ENCODE measurements around the gene FOXJ3.

FOXJ3 gene

DNA sequence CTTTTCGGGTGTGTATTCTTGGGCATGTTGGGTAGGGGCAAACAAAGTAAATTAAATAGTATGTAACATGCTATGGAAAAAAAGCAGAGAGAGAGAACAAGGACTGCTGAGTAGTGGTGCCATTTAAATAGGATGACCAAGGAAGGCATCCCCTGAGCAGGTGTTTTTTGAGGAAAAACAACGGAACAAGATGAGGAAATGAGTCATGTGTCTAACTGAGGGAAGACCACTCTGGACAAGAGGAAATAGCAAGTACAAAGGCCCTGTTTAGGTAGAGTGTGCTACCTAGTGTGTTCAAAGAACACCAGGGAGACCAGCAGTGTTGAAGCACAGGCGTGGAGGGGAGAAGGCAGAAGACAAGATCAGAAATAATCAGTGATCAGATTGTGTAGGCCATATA is 150.4 kb downstream of the FOXJ3 start:
- DNase-seq: no peak

GRCh38 chr1:42183957-42184268 is 151.1 kb downstream of the FOXJ3 start:
- no peak for DNase-seq

- DNase-seq: no peak
Observed at GRCh38 chr1:42183210-42183956, 151.7 kb downstream of the FOXJ3 start.

GRCh38 chr1:42181687-42182086 is 153.3 kb downstream of the FOXJ3 start:
- DNase-seq: no peak

DNA sequence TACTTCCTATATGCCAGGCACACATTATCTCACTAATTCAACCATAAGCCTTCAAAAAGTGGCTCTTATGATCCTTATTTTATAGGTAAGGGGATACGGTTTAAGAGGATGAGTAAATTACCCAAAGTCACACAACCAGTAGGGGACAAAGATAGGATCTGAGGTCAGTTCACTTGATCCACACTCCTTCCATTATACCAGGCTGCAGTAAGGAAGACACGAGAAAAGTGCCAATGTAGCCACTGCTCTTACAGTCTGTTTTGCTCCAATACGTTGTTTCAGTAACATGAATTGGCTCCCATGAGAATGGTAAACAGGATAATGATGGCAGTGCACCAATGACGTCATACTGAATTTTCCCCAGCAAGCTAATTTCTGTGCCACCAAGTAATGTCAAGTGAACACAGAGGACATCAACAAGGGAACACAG is 155.1 kb downstream of the FOXJ3 start:
- DNase-seq: no peak

DNA sequence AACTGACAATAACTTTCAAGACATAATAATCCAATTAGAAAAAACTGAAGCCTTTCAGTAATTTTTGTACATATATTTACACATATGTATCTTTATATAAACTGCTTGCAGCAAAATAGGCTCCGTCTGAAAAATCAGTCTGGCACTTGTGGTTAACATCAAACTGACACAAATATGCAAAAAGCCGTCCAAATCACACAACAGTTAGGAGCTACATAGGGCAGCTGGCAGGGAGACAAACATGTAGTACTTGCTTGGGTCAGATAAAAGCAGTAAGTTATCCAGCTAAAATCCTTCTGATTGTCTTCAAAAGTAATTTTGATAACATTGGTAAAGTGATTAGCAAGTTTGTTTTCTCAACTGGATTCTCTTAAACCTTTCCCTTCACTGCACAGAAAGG is 155.8 kb downstream of the FOXJ3 start:
- DNase-seq: no peak

DNA sequence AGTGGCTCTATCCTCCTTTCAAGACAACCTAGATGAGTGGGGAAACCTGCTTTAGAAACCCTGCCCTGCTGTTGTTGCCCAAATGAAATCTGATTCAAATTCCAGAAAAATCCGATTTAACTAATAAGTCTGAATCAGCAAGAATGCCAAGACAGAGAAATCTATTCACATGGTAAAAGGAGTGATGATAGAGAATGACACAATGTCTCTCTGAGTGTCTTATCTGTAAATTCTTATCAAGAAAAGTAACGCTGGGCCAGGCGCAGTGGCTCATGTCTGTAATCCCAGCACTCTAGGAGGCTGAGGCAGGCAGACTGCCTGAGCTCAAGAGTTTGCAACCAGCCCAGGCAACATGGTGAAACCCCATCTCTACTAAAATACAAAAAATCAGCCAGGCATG is 156.8 kb downstream of the FOXJ3 start:
- DNase-seq: no peak

- DNase-seq: no peak
Observed at GRCh38 chr1:42177541-42177981, 157.5 kb downstream of the FOXJ3 start.

GRCh38 chr1:42176902-42177519 is 158.0 kb downstream of the FOXJ3 start:
- DNase-seq: peak in 1 of 5 experiments; percentile 50

GRCh38 chr1:42175314-42176054 is 159.6 kb downstream of the FOXJ3 start:
- no peak for DNase-seq

DNA sequence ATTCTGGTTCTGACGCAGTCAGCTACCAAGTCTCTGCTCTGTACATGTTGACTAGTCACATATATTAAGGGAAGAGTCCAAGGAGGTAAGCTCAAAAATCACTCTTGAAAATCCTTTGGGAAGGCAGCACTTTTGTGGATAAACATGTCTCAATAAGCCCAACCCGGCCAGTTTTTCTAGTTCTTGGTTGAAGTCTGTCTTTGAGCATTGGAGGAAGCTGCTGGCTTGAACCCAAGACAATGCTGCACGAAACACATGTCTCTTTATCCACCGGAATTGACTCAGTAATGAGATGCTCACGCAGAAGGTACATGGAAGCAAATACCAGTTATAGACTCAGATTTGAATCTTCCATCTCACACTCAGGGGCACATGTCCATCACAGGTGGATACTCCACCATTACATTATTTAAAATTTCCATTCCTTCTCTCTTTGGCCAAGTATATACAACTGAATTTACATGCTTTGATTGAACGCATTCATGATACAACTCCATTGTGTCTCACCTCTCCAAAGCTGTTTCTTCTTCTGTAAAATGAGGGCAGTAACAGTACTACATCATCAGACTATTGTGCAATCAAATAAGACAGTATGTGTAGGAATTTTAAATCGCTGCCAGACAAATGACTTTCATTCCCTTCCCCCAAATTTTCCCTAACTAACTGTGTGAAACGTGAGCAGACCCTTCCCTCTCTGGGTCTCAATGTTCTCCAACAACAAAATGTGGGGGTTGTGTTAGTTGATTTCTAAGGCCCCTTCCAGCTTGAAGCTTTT is 160.9 kb downstream of the FOXJ3 start:
- no peak for DNase-seq

GRCh38 chr1:42173155-42173933 is 161.7 kb downstream of the FOXJ3 start:
- DNase-seq: peak; percentile 22 to 54 (median 51)

DNA sequence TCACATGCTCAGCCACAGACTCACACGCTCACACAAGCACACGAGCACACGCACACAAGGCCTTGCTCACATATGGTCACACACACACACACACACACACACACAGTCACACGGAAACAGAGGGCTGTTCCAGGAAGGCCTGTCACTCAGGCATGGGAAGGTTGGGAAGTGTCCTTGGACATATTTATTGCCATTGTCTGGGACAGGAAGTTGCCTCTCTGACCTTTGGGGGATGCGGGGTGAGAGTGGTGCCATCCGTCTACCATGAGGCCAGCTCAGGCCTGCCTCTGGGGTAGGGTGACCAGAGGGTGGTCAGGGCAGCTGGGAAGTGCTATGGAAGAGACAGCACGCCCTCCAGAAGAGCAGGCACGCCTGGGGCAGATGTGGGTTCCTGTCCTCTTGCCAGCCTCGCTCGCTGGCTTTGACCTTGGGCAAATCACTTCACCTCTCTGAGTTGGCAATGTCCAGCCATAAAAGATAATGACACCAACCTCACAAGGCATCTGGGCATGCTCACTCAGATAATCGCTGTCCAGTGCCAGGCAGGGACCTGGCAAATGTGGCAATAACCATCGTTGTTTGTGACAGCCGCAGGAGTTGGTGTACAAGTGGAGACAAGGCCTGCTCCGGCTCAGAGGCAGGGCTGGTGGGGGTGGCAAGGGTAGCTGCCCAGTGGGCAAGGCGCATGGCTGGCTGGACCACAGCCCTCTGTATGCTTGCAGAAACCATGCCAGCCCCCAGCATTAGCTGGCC is 162.5 kb downstream of the FOXJ3 start:
- no peak for DNase-seq

GRCh38 chr1:42171679-42172266 is 163.3 kb downstream of the FOXJ3 start:
- no peak for DNase-seq

DNA sequence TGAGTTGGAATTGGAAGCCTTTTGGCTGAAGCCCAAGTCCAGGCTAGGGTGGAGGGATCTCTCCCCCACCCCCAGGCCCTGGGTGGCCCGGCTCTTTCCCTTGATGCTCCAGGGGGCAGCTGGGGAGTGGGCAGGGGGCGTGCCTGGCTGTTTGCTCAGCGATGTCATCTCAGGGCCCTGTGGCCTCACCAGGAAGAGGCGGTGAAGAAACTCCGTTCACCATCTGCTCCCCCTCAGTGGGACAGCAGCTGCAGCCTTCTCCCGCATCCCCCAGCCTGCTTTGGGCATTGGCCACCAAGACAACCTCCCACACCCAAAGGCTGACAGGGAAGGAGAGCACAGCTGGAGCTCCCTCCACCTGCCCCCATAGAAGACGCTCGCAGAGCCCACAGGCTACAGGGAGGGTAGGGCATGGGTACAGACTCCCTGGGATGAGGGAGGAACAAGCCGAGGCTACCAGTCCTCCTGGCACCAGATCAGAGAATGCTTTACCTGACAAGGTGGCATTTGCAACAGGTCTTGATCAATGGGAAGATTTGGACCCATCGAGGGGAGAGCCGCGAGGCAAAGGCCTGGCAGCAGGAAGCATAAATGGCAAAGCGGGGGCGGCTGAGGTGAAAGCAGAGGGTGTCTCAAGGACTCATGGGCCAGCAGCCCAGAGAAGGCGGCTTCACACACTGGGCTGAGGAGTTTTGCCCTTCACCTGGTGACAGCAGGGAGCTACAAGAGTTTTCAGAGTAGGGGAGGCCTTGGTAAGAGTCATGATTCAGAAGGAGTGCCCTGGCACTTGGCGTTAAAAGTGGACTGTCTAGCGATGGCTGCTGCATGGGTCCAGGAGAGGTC is 164.0 kb downstream of the FOXJ3 start:
- no peak for DNase-seq

DNA sequence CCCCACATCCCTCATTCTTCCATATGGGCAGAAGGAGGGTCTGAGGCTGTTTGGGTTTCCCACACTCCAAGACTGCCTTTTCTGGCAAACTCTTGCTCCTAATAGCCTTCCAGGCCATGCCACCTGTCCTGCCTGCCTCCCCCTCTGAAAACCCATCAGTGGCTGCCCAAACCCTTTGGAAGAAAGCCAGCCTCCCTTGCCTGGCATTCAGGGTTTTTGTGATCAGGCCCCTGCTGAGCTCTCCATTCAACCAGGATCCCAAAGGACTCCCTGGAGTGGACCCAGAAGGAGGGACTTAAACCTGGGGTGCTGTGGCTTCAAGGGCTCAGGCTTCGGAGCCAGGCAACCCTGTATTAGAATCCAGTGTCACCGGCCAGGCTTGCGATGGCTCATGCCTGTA is 166.3 kb downstream of the FOXJ3 start:
- no peak for DNase-seq

GRCh38 chr1:42168391-42168670 is 166.7 kb downstream of the FOXJ3 start:
- no peak for DNase-seq

GRCh38 chr1:42167611-42168390 is 167.2 kb downstream of the FOXJ3 start:
- no peak for DNase-seq

DNA sequence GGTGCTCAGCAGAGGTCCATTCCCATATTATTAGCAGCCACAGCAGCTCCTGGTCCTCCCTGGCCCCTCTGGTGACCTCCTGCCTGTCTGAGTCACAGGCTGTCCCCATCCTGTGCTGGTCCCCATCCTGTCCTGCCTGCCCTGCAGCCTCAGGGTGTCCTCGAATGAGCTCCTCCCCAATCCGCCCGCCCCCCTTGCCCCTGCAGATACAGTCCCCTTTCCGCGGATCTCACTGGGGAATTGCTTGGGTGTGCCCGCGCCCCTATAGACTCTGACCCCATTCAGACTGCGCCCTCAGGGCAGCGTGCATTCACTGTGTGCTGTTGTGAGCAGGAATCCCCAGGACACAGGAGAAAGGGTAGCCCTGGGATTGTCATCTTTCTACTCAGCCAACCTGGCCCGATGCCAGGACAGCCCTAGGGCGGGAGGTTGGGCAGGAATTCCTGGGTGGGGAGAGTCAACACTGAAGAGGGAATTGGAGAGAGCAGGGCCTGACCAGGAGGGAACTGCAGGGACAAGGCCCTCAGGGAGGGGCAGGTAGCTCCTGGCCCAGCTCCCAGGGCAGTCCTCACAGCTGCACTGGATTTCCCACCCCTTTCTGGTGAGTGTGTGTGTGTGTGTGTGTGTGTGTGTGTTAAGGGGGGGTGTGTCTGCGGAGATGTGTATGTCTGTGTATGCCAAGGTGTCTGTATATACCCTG is 169.4 kb downstream of the FOXJ3 start:
- no peak for DNase-seq
